T-helper 1 cell treated with Interleukin-12 subunit alpha and Interleukin-12 subunit beta and Interleukin-4 antibody, amounts not matched to agents 30 μg/mL and 1 μg/mL, for 36 hours (primary cell): ENCODE results near the gene ITGB3.

ENCODE experiments used
- H3K27ac Mint-ChIP-seq: one replicate; pipeline ENCODE4 v1.8.0; 2021; ENCODE audit warnings: mild to moderate bottlenecking, mixed read lengths
- H3K27me3 Mint-ChIP-seq: one replicate; pipeline ENCODE4 v1.8.0; 2021; ENCODE audit warnings: low read depth, mixed read lengths
- H3K36me3 Mint-ChIP-seq: one replicate; pipeline ENCODE4 v1.8.0; 2021; ENCODE audit warnings: low read depth, mixed read lengths
- H3K4me1 Mint-ChIP-seq: one replicate; pipeline ENCODE4 v1.8.0; 2021; ENCODE audit warnings: low read depth, mixed read lengths
- H3K4me3 Mint-ChIP-seq: one replicate; pipeline ENCODE4 v1.8.0; 2021; ENCODE audit warnings: mild to moderate bottlenecking, moderate library complexity, mixed read lengths
- H3K9me3 Mint-ChIP-seq: one replicate; pipeline ENCODE4 v1.8.0; 2021; ENCODE audit warnings: mixed read lengths

The ITGB3 gene

GRCh38 chr17:47230864-47231263 is 22.8 kb upstream of the ITGB3 start:
- H3K4me3 Mint-ChIP-seq = no peak overlapping the region
- peaks cover 15% of the 10 kb centered on the region for H3K27me3 Mint-ChIP-seq
- H3K27ac Mint-ChIP-seq = no peak overlapping the region
- H3K9me3 Mint-ChIP-seq = no peaks in the 10 kb centered on the region
- H3K36me3 Mint-ChIP-seq = no peaks in the 10 kb centered on the region
- H3K4me1 Mint-ChIP-seq = peaks cover 15% of the 10 kb centered on the region

- Mint-ChIP-seq H3K9me3 (no peaks in the 10 kb centered on the region), H3K36me3 (no peaks in the 10 kb centered on the region), H3K4me3 (no peak overlapping the region), H3K4me1 (peaks cover 15% of the 10 kb centered on the region), H3K27ac (no peak overlapping the region), H3K27me3 (peaks cover 11% of the 10 kb centered on the region)
These were observed 22.3 kb upstream of the ITGB3 start for GRCh38 chr17:47231334-47231733.

GRCh38 chr17:47231866-47232265 is 21.8 kb upstream of the ITGB3 start:
- Mint-ChIP-seq H3K4me1 (peaks cover 15% of the 10 kb centered on the region), H3K27ac (no peak overlapping the region), H3K27me3 (peaks cover 10% of the 10 kb centered on the region), H3K36me3 (no peaks in the 10 kb centered on the region), H3K9me3 (no peaks in the 10 kb centered on the region), H3K4me3 (no peak overlapping the region)

GRCh38 chr17:47232465-47232864 is 21.2 kb upstream of the ITGB3 start:
- peaks cover 10% of the 10 kb centered on the region for H3K27me3 Mint-ChIP-seq
- H3K9me3 Mint-ChIP-seq = no peaks in the 10 kb centered on the region
- H3K4me1 Mint-ChIP-seq = peaks cover 15% of the 10 kb centered on the region
- H3K27ac Mint-ChIP-seq = no peak overlapping the region
- no peak overlapping the region for H3K4me3 Mint-ChIP-seq
- no peaks in the 10 kb centered on the region for H3K36me3 Mint-ChIP-seq

- H3K27ac Mint-ChIP-seq = no peak overlapping the region
- no peaks in the 10 kb centered on the region for H3K36me3 Mint-ChIP-seq
- no peak overlapping the region for H3K4me3 Mint-ChIP-seq
- H3K27me3 Mint-ChIP-seq = peaks cover 6% of the 10 kb centered on the region
- peaks cover 5% of the 10 kb centered on the region for H3K4me1 Mint-ChIP-seq
- H3K9me3 Mint-ChIP-seq = no peaks in the 10 kb centered on the region
These were observed 18.1 kb upstream of the ITGB3 start for GRCh38 chr17:47235506-47235905.

- no peaks in the 10 kb centered on the region for H3K9me3 Mint-ChIP-seq
- no peaks in the 10 kb centered on the region for H3K36me3 Mint-ChIP-seq
- H3K27ac Mint-ChIP-seq = no peak overlapping the region
- no peak overlapping the region for H3K4me3 Mint-ChIP-seq
- H3K27me3 Mint-ChIP-seq = peaks cover 4% of the 10 kb centered on the region
- H3K4me1 Mint-ChIP-seq = peaks cover 5% of the 10 kb centered on the region
These were observed 17.7 kb upstream of the ITGB3 start for GRCh38 chr17:47235923-47236322.

GRCh38 chr17:47237841-47238240 is 15.8 kb upstream of the ITGB3 start:
- H3K4me1 Mint-ChIP-seq = peaks cover 5% of the 10 kb centered on the region
- H3K9me3 Mint-ChIP-seq = no peaks in the 10 kb centered on the region
- H3K36me3 Mint-ChIP-seq = no peaks in the 10 kb centered on the region
- no peak overlapping the region for H3K27ac Mint-ChIP-seq
- no peak overlapping the region for H3K4me3 Mint-ChIP-seq
- H3K27me3 Mint-ChIP-seq = peaks cover 7% of the 10 kb centered on the region

GRCh38 chr17:47238321-47239010 is 15.2 kb upstream of the ITGB3 start:
- peaks cover 5% of the 10 kb centered on the region for H3K4me1 Mint-ChIP-seq
- no peak overlapping the region for H3K4me3 Mint-ChIP-seq
- no peaks in the 10 kb centered on the region for H3K9me3 Mint-ChIP-seq
- no peaks in the 10 kb centered on the region for H3K36me3 Mint-ChIP-seq
- no peak overlapping the region for H3K27ac Mint-ChIP-seq
- H3K27me3 Mint-ChIP-seq = peaks cover 10% of the 10 kb centered on the region

- Mint-ChIP-seq H3K27me3 (peaks cover 18% of the 10 kb centered on the region), H3K27ac (no peak overlapping the region)
These were observed 14.0 kb upstream of the ITGB3 start for GRCh38 chr17:47239619-47239966.

GRCh38 chr17:47239967-47240651 is 13.5 kb upstream of the ITGB3 start:
- Mint-ChIP-seq H3K4me1 (peaks cover 5% of the 10 kb centered on the region), H3K4me3 (no peak overlapping the region), H3K27ac (no peak overlapping the region), H3K27me3 (peaks cover 21% of the 10 kb centered on the region), H3K9me3 (no peaks in the 10 kb centered on the region), H3K36me3 (no peaks in the 10 kb centered on the region)

More at GRCh38 chr17:47239619-47239966, 14.0 kb upstream of the ITGB3 start:
- no peaks in the 10 kb centered on the region for H3K9me3 Mint-ChIP-seq
- H3K4me3 Mint-ChIP-seq = no peak overlapping the region
- H3K4me1 Mint-ChIP-seq = peaks cover 5% of the 10 kb centered on the region
- no peaks in the 10 kb centered on the region for H3K36me3 Mint-ChIP-seq

GRCh38 chr17:47240806-47241205 is 12.8 kb upstream of the ITGB3 start:
- H3K4me1 Mint-ChIP-seq = peaks cover 5% of the 10 kb centered on the region
- no peak overlapping the region for H3K27ac Mint-ChIP-seq
- peaks cover 28% of the 10 kb centered on the region for H3K27me3 Mint-ChIP-seq
- H3K4me3 Mint-ChIP-seq = no peak overlapping the region
- H3K9me3 Mint-ChIP-seq = no peaks in the 10 kb centered on the region
- no peaks in the 10 kb centered on the region for H3K36me3 Mint-ChIP-seq

GRCh38 chr17:47242648-47243047 is 11.0 kb upstream of the ITGB3 start:
- Mint-ChIP-seq H3K27me3 (peaks cover 43% of the 10 kb centered on the region), H3K4me1 (peaks cover 5% of the 10 kb centered on the region), H3K9me3 (no peaks in the 10 kb centered on the region), H3K36me3 (no peaks in the 10 kb centered on the region), H3K4me3 (no peak overlapping the region), H3K27ac (no peak overlapping the region)

GRCh38 chr17:47243737-47244598 is 9.7 kb upstream of the ITGB3 start:
- Mint-ChIP-seq H3K27me3 (peaks cover 53% of the 10 kb centered on the region), H3K36me3 (no peaks in the 10 kb centered on the region), H3K9me3 (no peaks in the 10 kb centered on the region), H3K4me1 (peaks cover 5% of the 10 kb centered on the region), H3K4me3 (no peak overlapping the region), H3K27ac (no peak overlapping the region)

GRCh38 chr17:47244697-47245096 is 8.9 kb upstream of the ITGB3 start:
- Mint-ChIP-seq H3K27me3 (peaks cover 56% of the 10 kb centered on the region), H3K9me3 (no peaks in the 10 kb centered on the region), H3K27ac (no peak overlapping the region)

GRCh38 chr17:47246120-47246519 is 7.5 kb upstream of the ITGB3 start:
- no peak overlapping the region for H3K4me3 Mint-ChIP-seq
- H3K4me1 Mint-ChIP-seq = no peaks in the 10 kb centered on the region
- H3K27ac Mint-ChIP-seq = no peak overlapping the region
- H3K27me3 Mint-ChIP-seq = peaks cover 61% of the 10 kb centered on the region
- no peaks in the 10 kb centered on the region for H3K9me3 Mint-ChIP-seq
- no peaks in the 10 kb centered on the region for H3K36me3 Mint-ChIP-seq

More at GRCh38 chr17:47244697-47245096, 8.9 kb upstream of the ITGB3 start:
- no peaks in the 10 kb centered on the region for H3K36me3 Mint-ChIP-seq
- H3K4me3 Mint-ChIP-seq = no peak overlapping the region
- H3K4me1 Mint-ChIP-seq = peaks cover 2% of the 10 kb centered on the region
